HEK293 (cell line): Measurements from ENCODE around the gene UVSSA.

Experiments
- CTCF ChIP-seq: fragments of 450-650 bp; formaldehyde crosslinking; IDR thresholded peaks from 2 replicates; pipeline ENCODE4 v1.5.1; 2016; ENCODE audit warnings: missing biosample characterization, missing genetic modification characterization
- ELK4 ChIP-seq: IDR thresholded peaks from 2 replicates; pipeline ENCODE4 v1.6.1; 2011; ENCODE audit warnings: mild to moderate bottlenecking, low read depth, low read length, borderline replicate concordance
- REPIN1 ChIP-seq: fragments of 450-650 bp; formaldehyde crosslinking; IDR thresholded peaks from 2 replicates; pipeline ENCODE4 v1.5.1; 2017; ENCODE audit warnings: missing biosample characterization, missing genetic modification characterization, low read depth
- ZBTB48 ChIP-seq: fragments of 450-650 bp; formaldehyde crosslinking; IDR thresholded peaks from 2 replicates; pipeline ENCODE4 v1.5.1; 2016; ENCODE audit warnings: missing biosample characterization, missing genetic modification characterization
- ZNF10 ChIP-seq: fragments of 450-650 bp; formaldehyde crosslinking; IDR thresholded peaks from 2 replicates; pipeline ENCODE4 v1.5.1; 2017; ENCODE audit warnings: missing biosample characterization, missing genetic modification characterization
- ZNF175 ChIP-seq: fragments of 450-650 bp; formaldehyde crosslinking; IDR thresholded peaks from 2 replicates; pipeline ENCODE4 v1.5.1; 2016; ENCODE audit warnings: missing biosample characterization, missing genetic modification characterization
- ZNF18 ChIP-seq: fragments of 450-650 bp; formaldehyde crosslinking; IDR thresholded peaks from 2 replicates; pipeline ENCODE4 v1.5.1; 2016; ENCODE audit warnings: missing biosample characterization, missing genetic modification characterization
- ZNF280C ChIP-seq: fragments of 450-650 bp; formaldehyde crosslinking; IDR thresholded peaks from 2 replicates; pipeline ENCODE4 v1.5.1; 2016; ENCODE audit warnings: missing biosample characterization, missing genetic modification characterization
- ZNF677 ChIP-seq: fragments of 450-650 bp; IDR thresholded peaks from 2 replicates; pipeline ENCODE4 v1.5.0; 2018; ENCODE audit warnings: missing biosample characterization, mild to moderate bottlenecking, missing genetic modification characterization, moderate library complexity
- ZNF747 ChIP-seq: fragments of 450-650 bp; formaldehyde crosslinking; IDR thresholded peaks from 2 replicates; pipeline ENCODE4 v1.5.1; 2016; ENCODE audit warnings: missing biosample characterization, missing genetic modification characterization
- ZSCAN5A ChIP-seq: fragments of 450-650 bp; formaldehyde crosslinking; IDR thresholded peaks from 2 replicates; pipeline ENCODE4 v1.5.1; 2016; ENCODE audit warnings: missing biosample characterization, missing genetic modification characterization

- TF ChIP-seq CTCF (no peak), ZNF18 (tag by site-specific recombination) (no peak), ZNF677 (tag by site-specific recombination) (no peak), ZNF280C (tag by site-specific recombination) (no peak), ZNF747 (tag by site-specific recombination) (no peak), ELK4 (no peak), ZBTB48 (tag by site-specific recombination) (no peak), ZNF175 (tag by site-specific recombination) (no peak), ZSCAN5A (tag by site-specific recombination) (no peak), ZNF10 (tag by site-specific recombination) (no peak), REPIN1 (tag by site-specific recombination) (no peak)
These were observed 55.6 kb downstream of the UVSSA start for GRCh38 chr4:1402516-1403091.
